NCI-H2227 (cell line): Measurements from ENCODE around the gene SETDB1.

Experiments
- DNase-seq: peaks from one replicate; lab custom pipeline; 2025; ENCODE audit not compliant: unreplicated experiment; lab: John Stamatoyannopoulos, UW

Gene SETDB1

DNA sequence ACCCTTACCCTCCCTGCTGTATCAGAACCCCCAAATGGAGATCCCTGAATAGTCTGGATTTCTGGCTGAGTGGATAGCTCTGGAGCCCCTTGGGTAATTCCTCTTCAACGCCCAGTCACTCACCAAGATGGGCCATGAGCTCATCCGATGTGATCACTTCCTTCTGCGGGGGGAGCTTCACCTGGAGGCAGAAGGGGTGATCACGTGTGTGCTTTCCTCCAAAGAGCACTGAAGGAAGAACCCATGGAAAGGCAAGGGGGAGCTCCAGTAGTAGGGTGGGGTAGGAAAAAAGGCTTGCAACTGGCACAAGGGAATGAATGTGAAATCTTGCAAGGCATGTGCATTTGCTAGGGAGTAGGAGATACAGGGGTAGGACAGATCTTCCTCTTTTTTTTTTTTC, 75.4 kb downstream of the SETDB1 start:
- DNase-seq: peak; percentile 14

DNA sequence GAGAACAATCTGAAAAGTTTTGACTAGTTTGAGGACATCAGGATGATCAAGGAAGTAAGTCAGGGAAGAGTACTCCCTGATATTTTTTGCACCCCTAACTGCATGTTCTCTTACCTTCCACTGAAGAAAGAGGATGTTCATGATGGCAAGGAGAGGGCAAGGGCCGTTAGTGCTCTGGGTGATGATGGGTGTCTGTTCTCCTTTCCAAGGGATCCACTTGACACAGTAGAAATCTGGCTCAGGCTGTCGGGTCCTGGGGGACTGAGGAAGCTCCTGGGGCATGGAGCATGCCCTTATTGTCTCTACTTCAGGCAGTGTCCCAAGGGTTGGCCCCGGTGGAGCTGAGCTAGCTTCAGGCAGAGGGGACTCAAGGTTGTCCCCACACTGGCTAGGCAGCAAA, 75.9 kb downstream of the SETDB1 start:
- DNase-seq: no peak

DNA sequence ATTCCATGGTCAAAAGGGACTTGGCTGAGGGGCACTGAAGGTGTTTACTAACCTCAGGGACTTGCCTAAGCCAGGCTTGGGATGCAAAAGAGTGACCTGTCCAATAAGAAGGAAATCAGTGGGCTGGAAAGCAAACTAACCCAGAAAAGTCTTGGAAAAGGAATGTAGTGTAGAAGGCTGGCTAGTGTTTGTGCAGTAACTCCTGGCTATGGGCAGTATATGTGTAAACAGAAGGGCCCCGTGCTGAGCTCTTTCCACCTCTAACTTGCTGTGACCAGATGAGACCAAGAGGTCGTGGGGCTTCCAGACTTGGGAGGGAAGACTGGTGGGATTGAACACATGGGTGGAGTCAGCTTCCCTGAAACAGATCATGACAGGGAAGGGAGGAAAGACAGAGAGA, 76.4 kb downstream of the SETDB1 start:
- DNase-seq: no peak

DNA sequence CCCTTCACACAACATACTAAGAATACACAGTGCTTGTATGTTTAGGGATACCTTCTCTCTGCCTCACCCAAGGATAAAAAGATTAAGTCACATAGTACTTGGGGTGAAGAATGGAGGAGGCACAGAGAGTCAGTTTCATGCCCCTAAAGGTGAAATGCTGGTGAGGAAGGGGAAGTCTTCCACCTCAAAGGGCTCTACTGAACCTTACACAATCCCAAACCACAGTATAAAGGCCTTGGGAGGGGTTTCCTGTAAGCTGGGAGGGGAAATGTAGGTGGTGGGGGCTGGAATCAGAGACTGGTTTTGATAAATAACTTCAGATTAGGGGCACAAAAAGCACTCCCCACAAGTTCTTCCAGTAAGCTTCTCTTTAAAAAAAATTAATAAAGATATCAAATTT, 77.0 kb downstream of the SETDB1 start:
- no peak for DNase-seq

DNA sequence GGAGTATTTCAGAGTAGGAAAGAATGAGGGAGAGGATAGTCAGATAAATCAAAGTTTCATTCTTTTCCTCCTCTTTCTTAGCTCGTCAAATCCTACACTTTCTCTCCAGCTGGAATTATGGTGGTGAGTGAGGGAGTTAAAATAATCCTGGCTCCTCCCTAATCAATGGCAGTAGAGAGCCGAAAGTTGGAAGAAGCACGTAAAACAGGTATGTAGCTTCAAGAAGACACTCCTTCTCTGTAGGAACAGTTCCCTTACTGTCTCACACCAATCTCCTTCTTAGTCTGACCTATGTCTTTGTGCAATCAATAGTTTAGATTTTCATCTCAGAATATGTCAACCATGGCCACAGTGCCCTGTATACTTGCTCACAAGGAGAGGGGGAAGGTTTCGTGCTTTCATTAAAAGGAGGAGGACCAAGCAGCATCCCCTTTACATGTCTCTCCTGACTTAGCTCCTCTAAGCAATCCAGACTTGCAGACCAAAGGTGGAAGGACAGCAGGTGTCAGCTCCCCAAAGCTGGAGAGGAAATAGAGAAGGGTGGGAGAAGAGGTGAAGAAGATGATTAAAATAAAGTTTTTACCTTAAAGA, 79.7 kb downstream of the SETDB1 start:
- no peak for DNase-seq

DNA sequence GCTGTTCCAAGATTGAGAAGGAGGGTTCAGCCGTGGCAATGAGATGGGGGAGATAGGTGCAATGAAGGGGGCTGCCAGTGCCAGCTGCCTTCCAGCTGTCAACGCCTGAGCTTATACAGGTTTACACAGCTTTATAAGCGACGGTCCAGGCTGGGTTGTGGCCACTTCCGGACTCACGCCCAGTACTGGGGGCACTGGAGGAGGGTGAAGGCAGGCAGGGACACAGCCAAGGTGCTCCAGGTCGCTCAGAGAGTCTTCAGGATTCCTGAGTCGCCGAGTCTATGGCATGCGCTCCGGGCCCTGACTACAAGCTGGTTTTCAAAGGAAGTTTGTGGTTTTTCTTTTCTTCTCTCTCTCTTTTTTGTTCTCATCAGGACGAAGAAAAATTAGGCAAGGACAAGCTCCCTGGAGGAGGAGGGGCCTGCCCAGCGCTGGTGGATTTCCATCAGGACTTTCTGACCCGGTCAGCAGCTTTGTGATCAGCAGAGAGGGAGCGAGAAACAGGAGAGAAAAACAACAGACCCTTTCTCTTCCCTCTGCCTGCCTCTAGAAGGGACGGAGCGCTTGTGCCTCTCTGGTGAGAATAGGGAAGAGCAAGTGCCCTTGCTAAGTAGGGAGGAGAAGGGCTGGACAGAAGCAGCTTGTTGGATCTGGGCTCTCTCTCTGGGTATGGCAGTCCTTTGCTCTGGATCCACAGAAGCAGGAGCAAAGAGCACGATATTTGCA, 80.3 kb downstream of the SETDB1 start, which contains the start of gene MINDY1:
Gene MINDY1, minus strand, starts transcription at position 576 of the 726 bp plus-strand sequence. CDS start 4,285 bp downstream, outside the sequence.
- peak; percentile 83 for DNase-seq

DNA sequence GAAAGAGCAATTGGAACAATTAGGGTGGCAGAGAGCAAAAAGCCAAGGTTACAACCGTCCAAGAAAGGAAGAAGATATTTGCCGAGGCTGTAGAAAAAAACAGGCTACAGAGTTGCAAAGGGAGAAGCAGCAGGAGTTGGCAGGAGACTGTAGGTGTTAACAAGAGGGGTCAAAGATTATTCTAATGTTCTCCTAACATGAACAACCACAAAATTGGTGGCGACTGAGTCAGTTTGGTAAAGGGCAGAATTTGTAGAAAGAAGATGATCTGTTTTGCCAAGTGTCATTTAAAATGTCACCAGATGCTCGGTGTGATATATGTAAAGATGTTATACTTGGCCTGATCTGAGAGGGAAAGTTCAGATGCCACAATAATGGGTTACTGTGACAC, 81.7 kb downstream of the SETDB1 start:
- DNase-seq: no peak

DNA sequence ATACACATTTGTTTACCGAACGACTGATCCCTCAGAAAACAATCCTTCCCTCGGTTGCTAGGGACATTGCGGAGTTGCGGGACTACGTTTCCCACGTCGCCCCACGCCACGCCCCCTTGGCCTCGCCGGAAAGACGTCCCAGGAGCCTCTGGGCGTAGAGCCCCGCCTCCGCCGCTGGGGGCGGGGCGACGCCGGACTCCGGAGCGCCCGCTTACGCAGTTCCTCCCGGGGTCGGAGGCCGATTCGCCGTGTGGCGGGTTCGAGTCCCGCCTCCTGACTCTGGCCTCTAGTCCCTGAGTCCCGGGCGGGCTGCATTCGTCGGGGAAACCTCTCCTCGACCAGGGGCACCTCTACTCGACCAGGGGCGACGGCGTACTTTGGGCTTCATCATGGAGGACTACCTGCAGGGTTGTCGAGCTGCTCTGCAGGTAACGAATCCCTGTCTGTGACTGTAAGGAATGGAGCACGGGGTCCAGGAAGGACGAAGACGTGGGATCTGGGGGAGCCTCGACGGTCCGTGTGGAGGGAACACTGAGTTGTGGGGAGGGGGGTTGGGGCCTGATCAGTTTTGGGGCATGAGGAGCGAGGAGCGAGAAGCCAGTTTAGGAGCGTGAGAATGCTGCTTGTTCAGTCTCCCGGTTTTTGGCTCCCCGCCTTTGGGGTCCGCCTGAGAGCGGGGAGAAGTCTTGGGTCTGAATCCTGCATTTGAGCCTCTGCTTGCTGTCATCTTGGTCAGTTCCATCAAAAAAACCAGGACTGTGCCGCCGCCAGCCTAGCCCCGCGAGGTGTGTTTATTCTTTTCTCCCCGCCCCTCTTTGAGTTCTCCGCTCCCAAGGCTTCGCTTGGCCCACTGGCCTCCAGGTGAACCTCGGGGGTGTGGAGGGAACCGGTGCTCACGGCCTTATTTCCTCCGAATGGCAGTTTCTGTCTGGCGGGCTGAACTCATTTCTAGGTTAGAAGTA, 82.4 kb downstream of the SETDB1 start, which contains the start of gene PRUNE1:
Gene PRUNE1, plus strand, starts transcription at position 206 of the 962 bp plus-strand sequence. Its CDS starts 184 bp downstream, at position 390.
- DNase-seq: peak; percentile 99

DNA sequence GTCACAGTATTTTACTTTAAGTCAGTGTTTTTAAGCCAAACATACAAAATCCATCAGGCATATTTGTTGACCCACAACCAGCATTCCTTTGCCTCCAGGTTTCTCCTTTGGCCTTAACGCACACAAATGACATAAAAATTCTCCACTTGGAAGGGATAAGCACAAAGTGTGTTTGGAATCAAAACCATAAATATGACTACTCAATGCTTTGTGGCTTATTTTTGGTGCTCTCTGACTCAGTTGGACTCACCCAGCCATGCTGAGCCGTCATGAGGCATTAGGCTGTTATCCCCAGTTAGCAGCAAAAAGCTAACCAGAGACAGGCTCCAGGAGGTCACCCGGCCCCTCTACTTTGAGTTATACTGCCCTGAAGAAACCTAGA, 83.0 kb downstream of the SETDB1 start:
- DNase-seq: no peak

DNA sequence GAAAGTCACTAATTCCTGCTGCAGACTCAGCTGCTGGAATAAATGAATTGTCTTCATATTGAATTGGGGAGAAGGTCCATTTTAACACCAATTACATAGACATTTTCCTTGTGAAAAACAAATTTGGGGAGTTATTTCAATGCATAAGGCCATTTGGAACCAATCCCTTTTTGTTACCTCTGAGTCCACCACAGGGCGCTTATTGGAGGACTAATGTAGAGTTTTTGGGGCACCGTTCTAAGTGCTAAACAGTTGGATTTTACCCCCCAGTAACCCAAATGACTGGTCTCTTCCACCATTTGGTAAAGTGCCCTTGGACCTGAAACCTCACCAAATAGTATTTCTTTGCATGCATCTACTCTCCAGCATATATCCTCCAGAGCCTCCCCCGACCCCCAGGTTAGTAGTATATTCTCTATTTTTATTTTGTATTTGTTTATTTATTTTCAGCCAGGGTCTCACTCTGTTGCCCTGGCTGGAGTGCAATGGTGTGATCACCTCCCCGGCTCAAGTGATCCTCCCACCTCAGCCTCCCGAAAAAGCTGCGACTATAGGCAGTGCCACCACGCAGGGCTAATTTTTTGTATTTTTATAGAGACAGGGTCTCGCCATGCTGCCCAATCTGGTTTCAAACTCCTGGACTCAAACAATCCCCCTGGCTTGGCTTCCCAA, 83.6 kb downstream of the SETDB1 start:
- DNase-seq: no peak

DNA sequence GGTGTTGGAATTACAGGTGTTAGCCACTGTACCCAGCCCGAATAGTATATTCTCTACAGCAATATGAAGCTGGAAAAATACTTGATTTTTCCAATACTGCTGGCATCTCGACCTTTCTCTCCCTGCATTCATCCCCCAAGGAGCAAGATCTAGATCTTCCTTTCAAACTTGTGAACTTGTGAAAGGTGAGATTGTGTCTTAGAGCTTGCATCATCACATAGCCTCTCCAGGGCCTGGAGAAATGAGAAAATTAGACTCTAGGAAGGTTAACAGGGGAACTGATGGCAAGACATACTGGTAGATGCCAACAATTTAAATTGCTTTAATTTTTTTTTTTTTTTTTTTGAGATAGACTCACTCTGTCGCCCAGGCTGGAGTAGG, 84.2 kb downstream of the SETDB1 start:
- DNase-seq: no peak

DNA sequence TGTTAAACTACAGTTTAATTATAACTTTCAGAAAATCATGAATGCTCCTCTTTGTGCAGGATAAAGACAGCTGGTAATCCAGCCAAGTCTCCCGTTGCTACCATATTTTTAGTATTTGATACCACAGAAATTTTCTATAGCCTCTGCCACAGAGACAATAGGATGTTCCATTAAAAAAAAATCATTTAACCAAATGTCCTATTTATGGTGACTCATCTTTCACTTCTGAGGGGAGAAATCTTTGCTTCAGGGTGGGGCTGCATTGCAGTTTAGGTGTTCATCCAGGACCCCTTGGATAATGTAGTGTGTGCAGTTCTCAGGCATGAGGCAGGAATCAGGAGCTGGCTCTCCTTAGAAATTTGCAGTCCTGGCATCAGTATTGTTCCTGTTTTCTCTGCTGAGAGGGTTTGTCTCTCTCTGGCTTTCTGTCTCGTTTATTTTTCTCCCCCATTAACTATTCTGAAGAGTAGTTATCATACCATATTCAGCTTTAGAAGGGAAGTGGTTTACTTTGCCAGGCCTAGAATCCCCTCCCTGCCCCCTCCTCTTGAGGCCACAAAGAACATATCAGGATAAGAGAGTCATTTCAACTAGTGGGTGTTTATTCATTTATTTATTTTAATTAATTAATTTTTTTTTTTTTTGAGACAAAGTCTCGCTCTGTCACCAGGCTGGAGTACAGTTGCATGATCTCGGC, 85.1 kb downstream of the SETDB1 start:
- DNase-seq: peak; percentile 46

DNA sequence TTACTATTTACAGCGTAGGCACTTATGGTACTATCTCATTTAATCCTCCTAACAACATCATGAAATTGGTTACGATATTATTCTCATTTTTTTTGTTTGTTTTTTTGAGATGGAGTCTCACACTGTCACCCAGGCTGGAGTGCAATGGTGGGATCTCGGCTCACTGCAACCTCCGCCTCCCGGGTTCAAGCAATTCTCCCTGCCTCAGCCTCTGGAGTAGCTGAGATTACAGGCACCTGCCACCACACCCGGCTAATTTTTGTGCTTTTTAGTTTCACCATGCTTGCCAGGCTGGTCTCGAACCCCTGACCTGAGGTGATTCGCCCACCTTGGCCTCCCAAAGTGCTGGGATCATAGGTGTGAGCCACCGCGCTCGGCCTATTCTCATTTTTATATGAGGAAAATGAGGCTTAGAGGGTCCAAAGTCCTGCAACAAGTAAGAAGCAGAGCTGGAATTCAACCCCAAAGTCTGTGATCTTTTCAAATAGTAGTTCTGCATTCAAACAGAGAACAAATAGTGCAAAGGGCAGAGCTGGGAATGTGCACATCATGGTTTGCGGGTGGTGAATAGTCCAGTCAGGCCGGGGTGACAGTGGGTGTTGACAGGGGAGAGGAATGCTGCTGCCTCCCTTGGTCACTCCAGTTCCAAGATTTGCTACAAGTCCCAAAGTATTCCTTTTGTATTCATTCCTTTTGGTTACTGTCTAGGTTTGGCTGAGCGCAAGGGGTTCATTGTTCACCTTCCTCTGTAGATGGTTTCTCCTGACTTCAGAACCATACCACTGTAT, 86.7 kb downstream of the SETDB1 start:
- no peak for DNase-seq

DNA sequence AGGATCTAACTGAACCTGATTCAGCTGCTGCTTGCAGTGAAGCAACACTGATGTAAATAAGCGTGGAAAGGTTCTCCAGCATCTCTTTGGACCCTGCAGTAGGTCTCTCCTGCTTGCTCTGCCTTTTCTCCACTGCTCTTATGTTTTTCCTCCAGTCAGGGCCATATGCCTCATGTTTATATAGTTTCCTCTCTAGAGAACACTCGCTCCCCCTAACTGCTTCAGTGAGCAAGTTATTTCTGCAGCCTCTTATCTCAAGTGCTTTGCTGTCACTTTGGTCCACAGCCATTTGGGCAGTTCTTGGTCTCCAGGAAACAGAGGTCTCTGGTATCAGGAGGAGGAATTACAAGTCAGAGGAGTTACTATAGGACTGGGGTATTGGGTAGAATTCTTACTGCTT, 87.4 kb downstream of the SETDB1 start:
- DNase-seq: peak; percentile 49
